Measurements from ENCODE around the gene CNTLN.
"Not testable (repeated sequence)": the region's sequence is repeated elsewhere in the genome, so short reads cannot be mapped to it uniquely, and the experiment has no call there.

CNTLN gene

DNA sequence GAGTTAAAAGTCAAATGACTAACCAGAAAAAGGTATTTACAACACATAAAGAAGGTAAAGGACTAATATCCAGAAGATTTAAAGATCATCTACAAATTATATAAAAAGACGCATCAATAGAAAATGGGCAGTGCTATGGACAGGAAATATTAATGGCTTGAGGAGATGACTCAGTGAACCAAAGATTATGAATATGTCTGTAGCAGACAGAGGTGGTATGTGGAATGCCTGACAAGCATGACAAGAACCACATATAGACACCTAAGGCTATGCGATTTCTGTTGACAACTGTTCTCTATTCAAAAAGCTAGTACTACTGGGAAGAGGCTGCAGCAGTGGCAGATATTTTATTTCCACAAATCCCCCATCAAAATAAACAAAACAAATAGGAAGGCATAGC lies 267.0 kb downstream of the CNTLN start:
- in situ Hi-C loops (cut with HindIII; ENCODE audit: low sequenced_read_pairs) = no loop called here

DNA sequence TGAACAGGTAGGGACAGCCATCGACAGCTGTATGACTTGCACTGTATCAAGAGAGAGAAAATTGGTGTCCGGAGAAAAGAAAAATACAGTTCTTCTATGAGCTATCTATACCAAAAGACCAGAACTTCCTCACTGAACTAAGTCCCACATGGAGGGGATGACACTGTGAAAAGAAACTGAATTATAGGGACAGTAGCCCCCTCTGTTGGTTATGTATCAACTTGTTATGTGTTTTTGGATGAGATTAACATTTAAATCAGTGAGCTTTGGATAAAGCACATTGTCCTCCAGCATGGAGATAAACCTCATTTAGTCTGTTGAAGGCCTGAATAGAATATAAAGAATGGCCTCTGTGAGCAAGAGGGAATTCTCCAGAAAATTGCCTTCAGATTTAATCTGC lies 267.5 kb downstream of the CNTLN start:
- in situ Hi-C loops (cut with HindIII; ENCODE audit: low sequenced_read_pairs) = no loop called here

DNA sequence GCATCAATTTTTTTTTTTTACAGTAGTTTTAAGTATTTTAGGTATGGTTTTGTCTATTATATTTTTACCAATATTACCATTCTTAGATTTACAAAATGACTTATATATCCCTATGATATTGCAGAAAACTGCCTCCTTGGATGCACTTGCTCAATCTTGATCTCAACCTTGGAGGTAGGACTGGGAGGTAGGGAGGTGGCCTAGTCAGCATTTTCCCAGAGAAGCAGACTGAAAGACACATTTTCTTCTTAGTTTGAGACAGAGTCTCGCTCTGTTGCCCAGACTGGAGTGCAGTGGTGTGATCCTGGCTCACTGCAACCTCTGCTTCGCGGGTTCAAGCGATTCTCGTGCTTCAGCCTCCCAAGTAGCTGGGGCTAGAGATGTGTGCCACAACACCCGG lies 268.7 kb downstream of the CNTLN start:
- in situ Hi-C loops (cut with HindIII; ENCODE audit: low sequenced_read_pairs) = no loop called here

DNA sequence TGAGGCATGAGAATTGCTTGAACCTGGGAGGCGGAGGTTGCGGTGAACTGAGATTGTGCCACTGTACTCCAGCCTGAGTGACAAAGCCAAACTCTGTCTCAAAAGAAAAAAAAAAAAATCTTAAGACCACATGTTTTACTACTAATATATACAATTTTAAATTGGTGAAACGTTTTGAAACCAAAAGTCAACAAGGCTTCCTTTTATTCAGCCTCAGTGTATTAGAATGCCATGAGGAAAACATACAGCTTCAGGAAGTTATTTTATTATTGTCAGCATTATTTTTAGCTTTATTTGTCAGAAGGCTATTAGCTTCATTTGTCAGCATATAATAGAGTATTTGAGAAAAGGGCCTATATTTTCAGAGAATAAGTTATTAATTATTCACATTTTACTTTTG lies 280.1 kb downstream of the CNTLN start:
- in situ Hi-C loops (cut with HindIII; ENCODE audit: low sequenced_read_pairs) = no loop called here

DNA sequence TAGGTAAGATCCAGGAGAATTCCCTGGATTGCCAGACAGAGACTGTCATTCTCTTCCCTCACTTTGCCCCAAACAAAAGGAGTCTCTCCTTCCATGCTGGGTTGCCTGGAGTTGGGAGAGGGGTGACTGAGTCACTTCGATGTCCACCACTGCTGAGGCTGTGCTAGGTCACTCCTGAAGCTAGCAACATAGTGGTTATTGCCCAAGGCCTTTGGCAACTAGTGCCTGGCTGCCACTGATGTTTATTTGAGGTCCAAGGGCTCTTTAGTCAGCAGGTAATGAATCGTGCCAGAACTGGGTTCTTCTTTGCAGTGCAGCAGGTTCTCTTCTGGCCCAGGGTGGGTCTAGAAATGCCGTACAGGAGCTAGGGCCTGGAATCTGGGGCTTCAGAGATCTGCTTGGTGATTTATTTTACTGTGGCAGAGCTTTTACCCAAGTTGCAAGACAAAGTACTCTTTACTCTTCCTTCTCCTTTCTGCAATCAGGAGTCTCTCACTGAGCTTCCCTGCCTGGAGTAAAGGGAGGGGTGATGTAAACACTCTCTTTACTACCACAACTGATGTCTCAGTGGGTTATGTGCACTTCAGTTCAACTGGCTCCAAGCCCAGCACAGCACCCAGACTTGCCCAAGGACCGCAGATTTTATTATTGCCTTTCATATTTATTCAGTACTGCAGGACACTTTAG lies 288.3 kb downstream of the CNTLN start:
- in situ Hi-C loops (cut with HindIII; ENCODE audit: low sequenced_read_pairs) = no loop called here

DNA sequence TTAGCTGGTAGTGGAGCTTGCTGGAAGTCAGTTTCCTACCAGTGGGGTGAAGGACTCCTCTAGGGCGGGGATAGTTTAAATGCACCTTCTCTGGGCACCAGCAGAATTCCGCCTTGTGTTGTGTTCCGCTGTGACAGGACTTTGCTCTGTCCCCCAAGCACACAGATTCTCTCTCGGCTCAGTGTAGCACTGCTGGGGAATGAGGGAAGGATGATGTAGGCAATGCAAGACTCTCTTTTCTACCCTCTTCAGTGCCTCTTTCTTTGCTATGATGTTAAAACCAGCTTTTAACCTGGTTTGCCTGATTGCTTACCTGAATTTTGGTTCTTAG lies 288.8 kb downstream of the CNTLN start:
- in situ Hi-C loops (cut with HindIII; ENCODE audit: low sequenced_read_pairs) = no loop called here

DNA sequence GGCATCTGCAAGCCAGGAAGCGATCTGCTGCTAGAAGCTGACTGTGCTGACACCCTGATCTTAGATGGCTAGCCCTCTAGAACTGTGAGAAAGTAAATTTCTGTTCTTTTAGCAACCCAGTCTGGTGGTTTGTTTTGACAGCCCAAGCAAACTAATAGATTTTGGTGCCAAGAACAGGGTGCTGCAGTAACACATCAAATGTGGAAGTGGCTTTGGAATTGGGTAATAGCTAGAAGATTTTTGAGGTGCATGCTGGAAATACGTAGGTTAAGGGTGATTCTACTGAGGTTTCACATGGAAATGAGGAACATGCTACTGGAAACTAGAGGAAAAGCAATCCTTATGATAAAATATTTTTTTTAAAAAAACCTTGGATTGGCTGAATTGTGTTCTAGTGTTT lies 290.5 kb downstream of the CNTLN start:
- in situ Hi-C loops (cut with HindIII; ENCODE audit: low sequenced_read_pairs) = no loop called here

DNA sequence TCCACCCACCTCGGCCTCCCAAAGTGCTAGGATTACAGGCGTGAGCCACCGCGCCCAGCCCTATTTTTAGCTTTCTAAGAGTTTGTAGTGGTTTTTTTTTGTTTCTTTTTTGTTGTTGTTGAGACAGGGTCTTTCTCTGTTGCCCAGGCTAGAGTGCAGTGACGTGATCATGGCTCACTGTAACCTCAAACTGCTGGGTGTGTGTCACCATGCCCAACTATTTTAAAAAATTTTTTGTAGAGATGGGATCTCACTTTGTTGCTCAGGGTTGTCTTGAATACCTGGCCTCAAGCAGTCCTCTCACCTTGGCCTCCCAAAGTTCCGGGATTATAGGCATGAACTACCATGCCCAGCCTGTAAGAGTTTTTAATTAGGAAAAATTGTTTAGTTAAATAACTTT lies 298.7 kb downstream of the CNTLN start:
- in situ Hi-C loops (cut with HindIII; ENCODE audit: low sequenced_read_pairs) = no loop called here

DNA sequence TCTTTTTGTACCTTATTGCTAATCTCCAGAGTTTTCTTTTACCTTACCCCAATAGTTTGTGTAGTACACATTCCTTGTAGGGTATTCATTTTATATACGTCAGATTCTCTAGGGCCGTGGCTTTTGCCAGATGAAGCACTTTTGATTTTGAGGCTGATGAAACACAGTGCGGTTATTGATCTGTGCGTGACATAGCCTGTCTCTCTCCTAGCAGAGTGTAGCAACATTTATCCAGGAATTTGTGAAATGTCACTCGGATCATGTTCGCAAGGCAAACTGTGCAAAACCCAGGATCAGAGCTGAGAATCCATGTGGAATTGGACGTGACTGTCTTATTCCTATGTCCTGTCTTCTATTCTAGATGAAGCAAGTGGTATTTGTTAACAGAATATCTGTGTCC lies 302.0 kb downstream of the CNTLN start:
- in situ Hi-C loops (cut with HindIII; ENCODE audit: low sequenced_read_pairs) = no loop called here

DNA sequence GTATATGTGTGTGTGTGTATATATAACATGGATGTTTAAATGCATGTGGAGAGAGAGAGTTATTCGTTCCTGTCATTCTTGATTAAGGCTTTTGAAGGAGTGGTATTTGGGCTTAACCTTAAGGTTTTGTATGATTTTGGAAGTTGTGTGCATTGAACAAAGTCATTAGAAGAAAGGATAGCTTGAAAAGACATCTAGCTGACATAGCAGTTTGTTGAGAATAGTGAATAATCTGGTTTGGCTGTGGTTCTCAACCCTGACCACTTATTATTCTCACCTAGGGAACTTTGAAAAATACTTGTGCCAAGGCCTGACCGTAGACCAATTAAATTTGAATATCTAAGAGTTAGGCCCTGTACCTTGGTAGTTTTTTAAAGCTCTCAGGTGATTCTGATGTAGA lies 303.0 kb downstream of the CNTLN start:
- in situ Hi-C loops (cut with HindIII; ENCODE audit: low sequenced_read_pairs) = no loop called here

DNA sequence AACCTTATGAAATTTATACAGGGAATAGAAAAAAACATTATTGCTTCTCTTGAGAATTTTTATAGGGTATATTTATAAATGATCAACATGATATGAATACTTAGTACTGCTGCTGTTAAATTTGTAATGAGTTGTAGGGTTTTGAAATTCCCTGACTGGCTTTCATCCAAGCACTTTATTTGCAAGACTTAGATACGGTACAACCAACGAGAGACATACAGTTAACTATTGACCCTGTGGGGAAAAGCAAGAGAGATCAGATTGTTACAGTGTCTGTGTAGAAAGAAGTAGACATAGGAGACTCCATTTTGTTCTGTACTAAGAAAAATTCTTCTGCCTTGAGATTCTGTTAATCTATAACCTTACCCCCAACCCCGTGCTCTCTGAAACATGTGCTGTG lies 310.3 kb downstream of the CNTLN start:
- in situ Hi-C loops (cut with HindIII; ENCODE audit: low sequenced_read_pairs) = not testable (repeated sequence)

DNA sequence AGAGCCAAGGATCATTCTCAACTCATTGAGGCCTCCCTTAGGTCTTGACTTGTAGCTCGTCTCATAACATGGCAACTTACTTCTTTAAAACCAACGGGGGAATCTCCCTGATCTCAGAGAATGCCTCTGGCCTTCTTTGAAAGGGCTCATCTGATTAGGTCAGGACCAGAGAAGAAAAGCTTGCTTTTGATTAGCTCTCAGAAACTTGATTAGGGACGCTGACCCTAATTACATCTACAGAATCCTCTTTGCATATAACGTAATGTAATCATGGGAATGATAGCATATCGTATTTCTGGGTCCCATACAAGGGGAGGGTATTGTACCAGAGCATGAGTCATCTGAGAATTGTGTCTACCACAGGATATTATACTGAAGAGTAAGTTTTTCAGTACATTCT lies 318.9 kb downstream of the CNTLN start:
- in situ Hi-C loops (cut with HindIII; ENCODE audit: low sequenced_read_pairs) = no loop called here

DNA sequence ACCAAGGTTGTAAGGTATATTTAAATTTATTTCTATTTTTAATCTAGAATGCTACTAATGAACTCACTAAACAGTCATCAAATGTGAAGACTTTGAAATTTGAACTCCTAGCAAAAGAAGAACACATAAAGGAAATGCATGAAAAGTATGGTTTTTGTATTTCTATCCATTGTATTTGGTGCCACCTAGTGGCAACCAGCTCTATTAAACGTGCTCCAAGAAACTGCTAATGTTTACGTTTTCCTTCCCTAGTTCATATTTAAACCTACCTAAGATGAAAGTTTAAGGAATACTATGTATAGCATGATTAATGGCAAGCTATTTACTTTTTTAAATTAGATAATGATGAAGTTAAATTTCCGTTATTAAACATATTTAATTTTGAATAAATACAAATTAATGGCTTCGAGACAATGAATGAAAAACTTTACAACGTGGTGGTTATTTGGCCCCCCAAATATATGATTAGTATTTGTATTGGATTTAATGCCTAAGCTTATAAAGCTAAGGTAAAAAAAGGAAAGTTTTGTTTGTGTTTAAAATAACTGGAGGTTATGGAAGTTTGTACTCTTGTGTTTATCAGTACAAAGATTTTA lies 328.1 kb downstream of the CNTLN start:
- in situ Hi-C loops (cut with HindIII; ENCODE audit: low sequenced_read_pairs) = no loop called here

DNA sequence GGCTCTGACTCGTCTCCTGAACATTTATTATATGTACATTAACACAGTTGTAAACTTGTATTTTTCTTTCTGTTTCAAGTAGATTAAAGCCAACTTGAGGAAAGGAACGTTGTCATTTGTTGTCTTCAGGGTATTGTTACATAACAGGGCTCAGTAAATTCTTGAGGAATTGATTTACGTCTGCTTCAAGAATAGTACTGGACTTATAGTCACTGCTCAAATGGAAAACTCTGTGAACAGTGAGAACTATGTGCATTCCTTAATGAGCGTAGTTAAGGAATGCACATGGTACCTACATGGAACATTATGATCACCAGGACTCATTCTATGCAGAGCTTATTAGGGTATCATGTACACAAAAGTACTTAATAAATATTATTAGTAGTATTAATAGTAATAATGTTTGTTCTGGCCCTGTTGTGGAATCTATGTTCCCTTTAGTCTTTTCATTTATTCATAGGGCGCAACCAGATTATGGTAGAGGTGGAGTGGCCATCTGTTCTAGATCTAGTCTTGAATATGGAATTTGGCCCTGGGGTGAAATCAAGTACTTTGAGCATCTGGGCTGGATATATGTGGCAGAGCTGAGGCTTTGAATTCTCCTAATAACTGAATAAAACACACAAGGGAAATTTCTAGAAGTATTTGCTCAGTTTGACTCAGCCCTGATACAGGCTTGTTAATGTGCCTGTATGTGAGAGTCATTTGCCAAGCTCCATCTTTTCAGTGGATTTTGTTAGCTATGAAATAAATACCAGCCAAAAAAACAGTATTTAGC lies 335.4 kb downstream of the CNTLN start:
- in situ Hi-C loops (cut with HindIII; ENCODE audit: low sequenced_read_pairs) = no loop called here

DNA sequence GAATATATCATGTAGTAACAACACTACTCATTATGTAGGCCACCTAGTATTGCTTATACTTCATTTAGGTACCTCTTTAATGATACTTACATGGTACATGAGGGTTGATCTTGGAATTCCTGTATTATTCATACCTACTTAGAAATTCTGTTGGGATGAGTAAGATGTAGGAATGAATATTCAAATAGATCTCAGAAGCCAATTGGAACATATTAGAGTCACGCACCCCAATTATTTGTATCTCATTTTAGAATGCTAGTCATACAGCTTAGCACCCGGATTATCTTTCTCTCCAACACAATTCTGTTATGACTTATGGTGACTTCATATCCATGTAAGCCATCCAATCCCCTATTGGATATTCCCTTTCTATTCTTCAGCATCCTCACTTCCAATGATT lies 337.3 kb downstream of the CNTLN start:
- in situ Hi-C loops (cut with HindIII; ENCODE audit: low sequenced_read_pairs) = no loop called here

DNA sequence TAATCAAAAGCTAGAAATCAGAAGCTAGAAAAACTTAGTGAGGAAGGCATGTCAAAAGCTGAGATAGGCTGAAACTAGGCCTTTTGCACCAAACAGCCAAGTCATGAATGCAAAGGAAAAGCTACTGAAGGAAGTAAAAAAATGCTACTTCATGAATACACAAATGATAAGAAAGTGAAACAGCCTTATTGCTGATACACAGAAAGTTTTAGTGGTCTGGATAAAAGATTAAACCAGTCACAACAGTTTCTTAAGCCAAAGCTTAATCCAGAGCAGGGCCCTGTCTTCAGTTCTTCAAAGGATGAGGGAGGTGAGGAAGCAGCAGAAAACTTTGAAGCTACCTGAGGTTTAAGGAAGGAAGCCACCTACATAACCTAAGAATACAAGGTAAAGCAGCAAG lies 341.6 kb downstream of the CNTLN start:
- in situ Hi-C loops (cut with HindIII; ENCODE audit: low sequenced_read_pairs) = no loop called here

DNA sequence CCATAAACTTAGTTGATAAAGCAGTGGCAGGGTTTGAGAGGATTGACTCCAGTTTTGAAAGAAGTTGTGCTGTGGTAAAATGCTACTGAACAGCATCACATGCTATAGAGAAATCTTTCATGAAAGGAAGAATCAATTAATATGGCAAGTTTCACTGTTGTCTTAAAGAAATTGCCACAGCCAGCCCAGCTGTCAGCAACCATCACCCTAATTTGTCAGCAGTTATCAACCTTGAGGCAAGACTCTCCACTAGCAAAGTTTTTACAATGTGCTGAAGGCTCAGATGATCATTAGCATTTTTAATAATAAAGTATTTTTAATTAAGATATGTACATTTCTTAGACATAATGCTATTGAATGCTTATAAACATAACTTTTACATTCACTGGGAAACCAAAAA lies 343.0 kb downstream of the CNTLN start:
- in situ Hi-C loops (cut with HindIII; ENCODE audit: low sequenced_read_pairs) = no loop called here

DNA sequence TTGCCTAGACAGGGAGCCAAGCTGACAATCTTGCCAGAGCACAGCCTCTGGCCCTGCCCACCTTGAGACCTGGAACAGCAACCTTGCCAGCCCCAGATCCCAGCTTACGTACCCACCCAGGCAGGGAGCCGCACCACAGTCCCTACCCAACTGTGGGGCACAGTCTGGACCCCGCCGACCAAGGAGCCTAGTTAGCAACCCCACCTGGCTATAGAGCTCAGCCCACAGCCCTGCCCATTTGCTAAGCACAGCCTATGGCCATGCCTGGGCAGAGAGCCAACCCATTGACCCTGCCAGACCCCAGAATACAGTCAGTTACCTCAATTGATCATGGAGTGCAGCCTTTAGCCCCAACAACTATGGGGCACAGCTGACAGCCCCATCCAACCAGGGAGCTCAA lies 346.1 kb downstream of the CNTLN start:
- in situ Hi-C loops (cut with HindIII; ENCODE audit: low sequenced_read_pairs) = no loop called here

DNA sequence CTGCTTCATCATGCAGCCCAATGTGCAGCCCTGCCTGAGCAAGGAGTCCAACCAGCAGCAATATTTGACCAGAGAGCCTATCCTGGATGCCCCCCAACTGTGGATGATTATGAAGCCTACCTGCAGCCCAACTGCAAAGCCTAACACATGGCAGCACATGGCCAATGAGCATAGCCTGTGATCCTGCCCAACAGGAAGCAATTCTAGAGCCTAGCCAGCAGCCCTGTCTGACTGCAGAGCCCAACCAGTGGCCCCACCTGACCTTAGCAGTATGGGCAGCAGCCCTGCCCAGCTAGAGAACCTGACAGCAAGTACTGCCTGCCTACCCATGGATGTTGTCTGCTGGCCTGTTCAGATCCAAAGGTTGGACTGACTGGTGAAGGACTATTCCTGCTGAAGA lies 346.7 kb downstream of the CNTLN start:
- in situ Hi-C loops (cut with HindIII; ENCODE audit: low sequenced_read_pairs) = no loop called here

DNA sequence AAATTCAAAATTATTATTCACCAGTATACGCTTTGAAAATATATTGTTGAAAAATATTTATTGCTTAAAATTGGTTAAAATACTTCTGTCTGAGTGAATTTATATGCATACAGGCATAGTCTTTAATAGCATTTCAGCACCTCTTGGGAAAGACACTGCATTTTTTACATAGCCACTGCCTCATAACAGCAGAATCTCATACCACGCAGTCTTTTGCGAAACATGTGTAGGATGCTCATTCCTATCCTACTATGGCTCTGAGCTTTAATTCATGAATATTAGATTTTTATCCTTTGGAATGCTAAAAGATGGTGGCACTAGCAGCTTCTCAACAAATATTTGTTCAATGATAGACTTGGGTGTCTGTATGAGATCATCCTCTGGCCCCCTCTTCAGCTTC lies 350.1 kb downstream of the CNTLN start:
- in situ Hi-C loops (cut with HindIII; ENCODE audit: low sequenced_read_pairs) = no loop called here

DNA sequence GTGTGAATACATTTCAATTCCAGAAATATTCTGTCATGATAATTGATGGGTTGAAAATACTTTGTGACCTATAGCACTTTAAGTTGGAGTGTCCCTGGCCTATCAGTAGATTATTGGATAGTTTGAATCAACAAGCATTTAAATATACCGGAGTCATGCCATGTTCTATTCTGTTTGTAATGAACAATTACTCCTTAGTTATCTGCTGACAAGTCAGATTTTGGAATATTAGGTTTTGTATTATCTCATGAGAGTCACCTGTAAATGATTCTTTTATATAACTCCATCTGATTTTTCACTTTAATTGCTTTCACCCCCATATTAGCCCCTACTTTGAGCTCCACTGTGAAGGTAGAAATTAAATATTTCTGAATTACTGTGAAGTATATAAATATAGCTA lies 351.6 kb downstream of the CNTLN start:
- in situ Hi-C loops (cut with HindIII; ENCODE audit: low sequenced_read_pairs) = no loop called here

DNA sequence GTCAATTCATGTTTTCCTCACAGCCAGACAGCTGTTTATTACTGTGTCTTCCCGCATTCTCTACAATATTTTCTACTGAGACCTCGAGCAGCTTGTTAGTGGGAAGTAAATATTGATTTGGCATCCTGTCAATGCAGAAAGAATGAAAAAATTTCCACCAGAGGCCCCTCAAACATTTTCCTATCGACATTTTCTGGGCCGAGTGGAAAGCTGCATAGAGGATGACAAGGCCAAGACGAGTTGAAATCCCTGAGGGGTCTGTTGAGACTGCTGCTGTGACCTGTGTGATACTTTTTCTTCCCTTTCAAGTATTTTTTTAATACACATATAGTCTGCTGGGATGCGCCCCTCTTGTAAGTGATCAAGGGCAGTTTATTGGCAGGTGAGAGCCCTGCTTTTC lies 352.6 kb downstream of the CNTLN start:
- in situ Hi-C loops (cut with HindIII; ENCODE audit: low sequenced_read_pairs) = no loop called here

DNA sequence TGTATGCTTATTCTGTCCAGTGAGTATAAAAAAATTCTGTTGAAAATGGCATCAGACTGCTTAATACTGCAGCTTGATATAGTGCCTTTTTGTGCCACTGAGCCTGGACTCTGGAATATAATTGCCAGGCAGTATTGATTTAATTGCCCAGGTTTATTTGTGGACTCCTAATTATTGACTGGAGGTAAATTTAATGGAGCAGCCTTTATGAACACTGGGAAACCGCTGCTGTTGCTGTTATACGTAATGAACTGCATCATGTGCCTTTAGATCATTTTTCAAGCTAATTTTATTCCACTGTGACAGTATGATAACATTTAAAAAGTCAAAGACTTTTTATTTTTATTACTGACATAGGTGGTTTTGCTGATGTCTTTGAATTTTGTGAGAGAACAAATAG lies 353.8 kb downstream of the CNTLN start:
- in situ Hi-C loops (cut with HindIII; ENCODE audit: low sequenced_read_pairs) = no loop called here
